GM13977 (cell line): ENCODE data around the gene PLA2G3.

Experiments used
- DNase-seq: peaks from one replicate; pipeline ENCODE4 v3.0.0; 2012; ENCODE audit warnings: low spot score
- CTCF ChIP-seq: IDR thresholded peaks from 2 replicates; pipeline ENCODE4 v1.5.1; 2012; ENCODE audit warnings: mild to moderate bottlenecking, control low read depth; ENCODE audit not compliant: insufficient read depth; ENCODE audit errors: extremely low read depth, missing control alignments
- in situ Hi-C: fragments of 300-500 bp; cut with MboI; formaldehyde crosslinking; loops from one replicate; pipeline ENCODE4 v1.12.0; 2022; ENCODE audit warnings: low sequenced_read_pairs, low pct_unique_long_range_greater_than_20kb, mixed read lengths, inconsistent platforms; ENCODE audit not compliant: unreplicated experiment

The PLA2G3 gene

GRCh38 chr22:31106001-31106571 lies 34.2 kb downstream of the PLA2G3 start:
- no peak for TF ChIP-seq CTCF
- DNase-seq = no peak
- in situ Hi-C loops = no loop called here

- no peak for TF ChIP-seq CTCF
- no peak for DNase-seq
- in situ Hi-C loops = no loop called here
Measured at GRCh38 chr22:31105282-31105929, 34.9 kb downstream of the PLA2G3 start.

GRCh38 chr22:31104869-31105268 lies 35.4 kb downstream of the PLA2G3 start:
- in situ Hi-C loops = no loop called here
- DNase-seq = no peak
- no peak for TF ChIP-seq CTCF

- TF ChIP-seq CTCF = no peak
- in situ Hi-C loops = no loop called here
Measured at GRCh38 chr22:31103899-31104694, 36.2 kb downstream of the PLA2G3 start.

GRCh38 chr22:31103111-31103510 lies 37.2 kb downstream of the PLA2G3 start:
- no peak for DNase-seq
- no peak for TF ChIP-seq CTCF
- in situ Hi-C loops = no loop called here

More at GRCh38 chr22:31103899-31104694, 36.2 kb downstream of the PLA2G3 start:
- no peak for DNase-seq

GRCh38 chr22:31102441-31103081 lies 37.7 kb downstream of the PLA2G3 start:
- TF ChIP-seq CTCF = no peak
- in situ Hi-C loops = no loop called here
- no peak for DNase-seq
